HCT116 (cell line): ENCODE data around the gene MTHFSD.

Source experiments
- EZH2 ChIP-seq: fragments of 200-600 bp; sonication (generic); IDR thresholded peaks from 2 replicates; pipeline ENCODE4 v1.6.1; 2017; ENCODE audit warnings: antibody characterized with exemption, mixed run types
- TF ChIP-seq, protein P1 (sequence below): IDR thresholded peaks from 2 replicates; pipeline ENCODE4 v1.6.1; 2011; ENCODE audit warnings: mild to moderate bottlenecking, low read length, moderate library complexity; ENCODE audit not compliant: insufficient replicate concordance; ENCODE audit errors: extremely low read depth
- TF ChIP-seq, protein P2 (sequence below), 3 experiments: fragments of 200-600 bp in 1 of 3; sonication (generic) in 1 of 3; IDR thresholded peaks in 2 of 3; conservative IDR thresholded peaks in 1 of 3; 2 replicates each; pipeline ENCODE4 v1.5.1; 2012 to 2017; ENCODE audit warnings: low read depth in 2 of 3, low read length in 2 of 3, antibody characterized with exemption in 1 of 3, borderline replicate concordance in 1 of 3, control low read depth in 1 of 3, mild to moderate bottlenecking in 1 of 3, mixed read lengths in 1 of 3, mixed run types in 1 of 3, moderate library complexity in 1 of 3; ENCODE audit not compliant: insufficient read depth in 1 of 3

DNA sequence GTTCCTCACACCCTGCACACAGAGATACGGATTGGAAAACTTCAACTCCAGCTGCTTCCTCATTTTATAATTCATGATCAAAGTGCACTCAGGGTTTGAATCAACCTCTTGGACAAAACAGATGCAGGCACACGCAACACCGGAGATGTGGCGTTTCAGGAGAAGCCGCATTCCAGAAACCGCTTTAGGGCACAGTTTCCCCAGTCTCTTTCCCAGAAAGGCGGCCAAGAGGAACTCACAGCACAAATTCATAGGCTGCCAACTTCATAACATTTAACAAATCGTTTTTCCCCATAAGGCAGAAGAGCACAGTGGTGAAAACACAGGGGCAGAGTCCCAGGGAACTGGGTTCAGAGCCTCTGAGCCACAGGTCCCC, 8.4 kb downstream of the MTHFSD start:
- no peak for TF ChIP-seq EZH2
- TF ChIP-seq, protein P1, sequence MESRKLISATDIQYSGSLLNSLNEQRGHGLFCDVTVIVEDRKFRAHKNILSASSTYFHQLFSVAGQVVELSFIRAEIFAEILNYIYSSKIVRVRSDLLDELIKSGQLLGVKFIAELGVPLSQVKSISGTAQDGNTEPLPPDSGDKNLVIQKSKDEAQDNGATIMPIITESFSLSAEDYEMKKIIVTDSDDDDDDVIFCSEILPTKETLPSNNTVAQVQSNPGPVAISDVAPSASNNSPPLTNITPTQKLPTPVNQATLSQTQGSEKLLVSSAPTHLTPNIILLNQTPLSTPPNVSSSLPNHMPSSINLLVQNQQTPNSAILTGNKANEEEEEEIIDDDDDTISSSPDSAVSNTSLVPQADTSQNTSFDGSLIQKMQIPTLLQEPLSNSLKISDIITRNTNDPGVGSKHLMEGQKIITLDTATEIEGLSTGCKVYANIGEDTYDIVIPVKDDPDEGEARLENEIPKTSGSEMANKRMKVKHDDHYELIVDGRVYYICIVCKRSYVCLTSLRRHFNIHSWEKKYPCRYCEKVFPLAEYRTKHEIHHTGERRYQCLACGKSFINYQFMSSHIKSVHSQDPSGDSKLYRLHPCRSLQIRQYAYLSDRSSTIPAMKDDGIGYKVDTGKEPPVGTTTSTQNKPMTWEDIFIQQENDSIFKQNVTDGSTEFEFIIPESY: no peak
- TF ChIP-seq, protein P2, sequence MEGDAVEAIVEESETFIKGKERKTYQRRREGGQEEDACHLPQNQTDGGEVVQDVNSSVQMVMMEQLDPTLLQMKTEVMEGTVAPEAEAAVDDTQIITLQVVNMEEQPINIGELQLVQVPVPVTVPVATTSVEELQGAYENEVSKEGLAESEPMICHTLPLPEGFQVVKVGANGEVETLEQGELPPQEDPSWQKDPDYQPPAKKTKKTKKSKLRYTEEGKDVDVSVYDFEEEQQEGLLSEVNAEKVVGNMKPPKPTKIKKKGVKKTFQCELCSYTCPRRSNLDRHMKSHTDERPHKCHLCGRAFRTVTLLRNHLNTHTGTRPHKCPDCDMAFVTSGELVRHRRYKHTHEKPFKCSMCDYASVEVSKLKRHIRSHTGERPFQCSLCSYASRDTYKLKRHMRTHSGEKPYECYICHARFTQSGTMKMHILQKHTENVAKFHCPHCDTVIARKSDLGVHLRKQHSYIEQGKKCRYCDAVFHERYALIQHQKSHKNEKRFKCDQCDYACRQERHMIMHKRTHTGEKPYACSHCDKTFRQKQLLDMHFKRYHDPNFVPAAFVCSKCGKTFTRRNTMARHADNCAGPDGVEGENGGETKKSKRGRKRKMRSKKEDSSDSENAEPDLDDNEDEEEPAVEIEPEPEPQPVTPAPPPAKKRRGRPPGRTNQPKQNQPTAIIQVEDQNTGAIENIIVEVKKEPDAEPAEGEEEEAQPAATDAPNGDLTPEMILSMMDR (IDR thresholded peaks at IDR 0.05 in 2 of 3, conservative IDR thresholded peaks at IDR 0.05 in 1 of 3; ENCODE audit: borderline replicate concordance in 1 of 3, insufficient read depth in 1 of 3, low read depth in 2 of 3, low read length in 2 of 3): no peak
